Neural cell (in vitro differentiated cells): Measurements from ENCODE around the gene PNMA6F.

ENCODE experiments used
- CTCF ChIP-seq: fragments of 450-650 bp; IDR thresholded peaks from 2 replicates; pipeline ENCODE4 v1.5.1; 2014; ENCODE audit warnings: antibody characterized with exemption, mild to moderate bottlenecking, moderate library complexity; ENCODE audit not compliant: poor library complexity, severe bottlenecking
- MXI1 ChIP-seq: fragments of 450-650 bp; conservative IDR thresholded peaks from 2 replicates; pipeline ENCODE4 v1.6.1; 2014; ENCODE audit warnings: antibody characterized with exemption, mild to moderate bottlenecking; ENCODE audit not compliant: poor library complexity, severe bottlenecking
- RAD21 ChIP-seq: fragments of 450-650 bp; conservative IDR thresholded peaks from 2 replicates; pipeline ENCODE4 v1.6.1; 2014; ENCODE audit warnings: antibody characterized with exemption, mild to moderate bottlenecking, moderate library complexity
- REST ChIP-seq: IDR thresholded peaks from 2 replicates; pipeline ENCODE4 v1.6.1; 2012; ENCODE audit warnings: borderline replicate concordance
- SMC3 ChIP-seq: fragments of 450-650 bp; conservative IDR thresholded peaks from 2 replicates; pipeline ENCODE4 v1.6.1; 2014; ENCODE audit warnings: antibody characterized with exemption, mild to moderate bottlenecking, moderate library complexity; ENCODE audit not compliant: poor library complexity

GRCh38 chrX:153317306-153317705, 4.3 kb downstream of the PNMA6F start:
- TF ChIP-seq RAD21 (no peak), CTCF (no peak), SMC3 (no peak), MXI1 (no peak), REST (no peak)
